Measurements from ENCODE around the gene PPARG. TPM values are rescaled to one million over a fixed set of nuclear protein-coding genes. Genes with fewer than 3 reads are reported as not detected.

The PPARG gene
- total RNA-seq, result 8.1 and 14.3 TPM in 2 replicates

DNA sequence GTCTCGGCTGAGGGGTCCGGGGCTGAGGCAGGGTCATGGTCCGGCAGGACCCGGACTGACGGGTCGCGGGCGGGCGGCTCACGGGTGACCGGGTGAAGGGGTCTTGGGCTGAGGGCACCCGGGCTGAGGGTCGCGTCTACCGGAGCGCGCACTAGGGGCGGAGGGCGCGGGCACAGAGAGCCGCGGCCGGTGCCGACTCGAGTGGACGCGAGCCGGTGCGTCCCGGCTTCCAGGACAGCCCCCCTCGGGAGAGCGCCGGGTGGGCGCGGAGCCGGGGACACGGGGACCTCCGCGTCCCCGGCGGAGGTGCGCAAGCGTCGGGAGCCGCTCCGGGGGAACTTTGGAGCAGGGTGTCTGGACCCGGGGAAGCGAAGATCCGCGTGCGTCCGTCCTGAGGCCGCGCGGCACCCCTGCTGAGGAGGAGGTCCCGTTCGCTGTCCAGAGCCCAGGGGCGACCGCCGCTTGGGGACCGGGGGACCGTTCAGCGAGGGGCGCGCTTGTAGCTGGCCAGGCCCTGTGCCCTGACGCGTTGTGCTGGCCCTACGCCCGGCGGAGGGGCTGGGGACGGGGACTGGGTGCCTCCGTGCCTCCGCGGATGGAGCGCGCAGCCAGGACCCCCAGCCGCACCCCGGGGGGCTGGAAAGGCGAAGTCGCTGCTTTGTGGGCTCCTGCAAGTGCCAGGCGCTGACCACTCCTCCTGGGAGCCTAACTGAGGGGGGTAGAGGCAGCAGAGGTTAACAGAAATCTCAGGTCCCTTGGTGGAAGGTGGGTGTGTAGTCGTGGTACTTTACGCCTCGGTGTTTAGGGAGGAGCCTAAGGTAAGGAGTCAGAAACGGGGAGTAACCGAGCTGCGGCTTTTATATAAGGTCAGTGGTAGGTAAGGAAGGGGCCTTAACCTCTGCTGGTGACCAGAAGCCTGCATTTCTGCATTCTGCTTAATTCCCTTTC, at the start of gene PPARG:
Gene PPARG, plus strand, starts transcription at position 889 of the 948 bp plus-strand sequence. CDS start 90,642 bp downstream, outside the sequence.

Other genes with a start within 250 kb of the PPARG start
- gene TIMP4, start 130.2 kb upstream of the PPARG start, total RNA-seq, result 0.92 and 1.6 TPM in 2 replicates
- 12.5 and 19.8 TPM in 2 replicates for gene TSEN2, start 195.4 kb downstream of the PPARG start, total RNA-seq